SK-N-MC (cell line): Measurements from ENCODE around the gene SDF2.

Source experiments
- DNase-seq: peaks from one replicate; pipeline ENCODE4 v3.0.0-alpha.2; 2011; ENCODE audit warnings: low read depth, low spot score
- H3K27ac ChIP-seq: fragments of 200-600 bp; sonication (generic); 2 replicates; pipeline ENCODE4 v1.5.1; 2016; ENCODE audit warnings: mixed run types
- H3K36me3 ChIP-seq: fragments of 200-600 bp; sonication (generic); 2 replicates; pipeline ENCODE4 v1.6.1; 2017; ENCODE audit warnings: antibody characterized with exemption, low read length, mixed read lengths; ENCODE audit not compliant: insufficient read depth
- H3K4me3 ChIP-seq: fragments of 200-600 bp; sonication (generic); 2 replicates; pipeline ENCODE4 v1.5.1; 2016
- H3K9ac ChIP-seq: fragments of 200-600 bp; sonication (generic); 2 replicates; pipeline ENCODE4 v1.8.0; 2017; ENCODE audit warnings: mixed run types, mixed read lengths; ENCODE audit not compliant: insufficient read length
- H3K9me3 ChIP-seq: fragments of 200-600 bp; sonication (generic); 2 replicates; pipeline ENCODE4 v1.6.1; 2017; ENCODE audit warnings: low read depth, mild to moderate bottlenecking, antibody characterized with exemption, low read length, moderate library complexity, mixed read lengths
- EZH2 ChIP-seq: fragments of 200-600 bp; sonication (generic); IDR thresholded peaks from one replicate; pipeline ENCODE4 v1.6.1; 2017; ENCODE audit warnings: antibody characterized with exemption
- FOXP2 ChIP-seq: optimal IDR thresholded peaks from 2 replicates; pipeline ENCODE3; 2011; ENCODE audit warnings: mild to moderate bottlenecking, moderate library complexity; ENCODE audit not compliant: insufficient read depth; ENCODE audit errors: extremely low read length, control extremely low read depth
- POLR2AphosphoS5 ChIP-seq: IDR thresholded peaks from 2 replicates; pipeline ENCODE4 v1.6.1; 2012; ENCODE audit warnings: mild to moderate bottlenecking, low read depth, low read length, borderline replicate concordance

SDF2 gene

DNA sequence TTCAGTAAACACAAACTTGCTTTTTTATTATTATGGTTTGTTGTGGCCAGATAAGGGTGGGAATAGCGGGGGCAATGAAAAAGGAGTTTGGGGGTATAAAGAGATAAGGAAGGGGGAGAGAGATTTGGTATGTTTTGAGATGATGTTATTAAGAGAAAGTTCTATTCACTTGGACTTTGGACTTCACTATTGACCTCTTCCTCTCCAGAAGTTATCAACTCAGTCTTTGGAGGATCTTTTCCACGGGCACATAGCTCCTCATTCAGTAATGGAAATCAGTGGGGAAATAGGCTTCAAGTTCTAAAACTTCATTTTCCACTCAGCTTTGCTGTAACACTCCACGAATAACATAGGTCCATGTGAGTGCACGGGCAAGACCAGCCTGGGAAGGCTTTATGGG is 26.8 kb upstream of the SDF2 start:
- Histone ChIP-seq H3K9me3 (no peaks in the 10 kb centered on the region), H3K27ac (no peak overlapping the region), H3K4me3 (no peak overlapping the region), H3K9ac (no peak overlapping the region), H3K36me3 (peaks cover 85% of the 10 kb centered on the region)
- no peak for DNase-seq
- TF ChIP-seq EZH2: no peak
- TF ChIP-seq FOXP2: no peak
- TF ChIP-seq POLR2AphosphoS5: no peak

DNA sequence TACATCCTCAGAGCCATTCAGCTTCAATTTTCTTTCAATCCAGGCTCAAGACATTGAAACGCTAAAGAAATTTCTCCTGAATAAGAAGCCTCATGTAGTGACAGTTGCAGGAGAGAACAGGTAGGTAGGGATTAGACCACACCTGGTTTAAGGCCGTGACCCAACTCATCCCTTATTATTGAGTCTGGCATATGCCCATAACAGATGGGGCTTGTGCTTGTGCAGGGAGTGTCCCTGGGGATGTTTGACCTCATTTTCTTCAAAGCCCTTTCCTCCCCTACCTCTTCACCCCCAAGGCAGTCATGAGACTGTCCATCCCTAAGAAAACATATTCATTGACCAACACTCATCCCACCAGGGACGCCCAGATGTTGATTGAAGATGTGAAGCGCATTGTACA is 24.6 kb upstream of the SDF2 start:
- H3K4me3 ChIP-seq: no peak overlapping the region
- no peaks in the 10 kb centered on the region for H3K9me3 ChIP-seq
- DNase-seq: no peak
- TF ChIP-seq POLR2AphosphoS5: no peak
- TF ChIP-seq FOXP2: no peak
- no peak for TF ChIP-seq EZH2
- no peak overlapping the region for H3K27ac ChIP-seq
- H3K9ac ChIP-seq: no peak overlapping the region
- peaks cover 97% of the 10 kb centered on the region for H3K36me3 ChIP-seq

DNA sequence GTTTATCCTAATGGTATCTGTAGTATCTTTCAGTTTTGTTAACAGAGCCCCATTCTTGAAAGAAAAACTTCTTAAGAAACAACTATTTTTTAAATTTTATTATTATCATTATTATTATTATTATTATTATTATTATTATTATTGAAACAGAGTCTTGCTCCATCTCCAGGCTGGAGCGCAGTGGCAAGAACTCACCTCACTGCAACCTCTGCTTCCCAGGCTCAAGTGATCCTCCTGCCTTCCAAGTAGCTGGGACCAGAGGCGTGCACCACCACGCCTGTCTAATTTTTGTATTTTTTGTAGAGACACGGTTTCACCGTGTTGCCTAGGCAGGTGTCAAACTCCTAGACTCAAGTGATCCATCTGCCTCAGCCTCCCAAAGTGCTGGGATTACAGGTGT is 23.7 kb upstream of the SDF2 start:
- peaks cover 96% of the 10 kb centered on the region for H3K36me3 ChIP-seq
- TF ChIP-seq FOXP2: no peak
- no peak for TF ChIP-seq EZH2
- no peak for TF ChIP-seq POLR2AphosphoS5
- H3K4me3 ChIP-seq: no peak overlapping the region
- no peak for DNase-seq
- no peak overlapping the region for H3K9ac ChIP-seq
- no peak overlapping the region for H3K27ac ChIP-seq
- no peaks in the 10 kb centered on the region for H3K9me3 ChIP-seq

DNA sequence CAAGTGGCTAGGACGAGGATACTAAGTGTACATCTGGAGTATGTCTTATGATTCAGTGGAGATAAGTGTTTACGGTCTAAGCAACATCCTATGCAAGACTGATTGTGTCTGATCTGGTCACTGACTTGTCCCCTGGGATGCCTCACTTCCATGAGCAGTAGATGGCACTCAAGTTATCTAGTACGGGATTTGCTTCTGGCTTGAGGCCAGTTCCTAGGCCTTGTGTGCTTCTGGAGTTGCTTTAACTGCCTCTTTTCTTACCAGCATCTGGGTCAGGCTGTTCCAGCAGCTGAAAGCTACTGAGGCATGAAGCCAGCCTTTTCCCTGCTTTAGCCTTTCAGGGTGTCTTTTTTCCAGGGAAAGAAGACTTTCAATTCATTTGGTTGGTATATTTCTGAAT is 23.3 kb upstream of the SDF2 start:
- Histone ChIP-seq H3K36me3 (peaks cover 92% of the 10 kb centered on the region), H3K9ac (no peak overlapping the region), H3K27ac (no peak overlapping the region), H3K9me3 (no peaks in the 10 kb centered on the region), H3K4me3 (no peak overlapping the region)
- TF ChIP-seq FOXP2 (no peak), POLR2AphosphoS5 (no peak), EZH2 (no peak)
- no peak for DNase-seq

DNA sequence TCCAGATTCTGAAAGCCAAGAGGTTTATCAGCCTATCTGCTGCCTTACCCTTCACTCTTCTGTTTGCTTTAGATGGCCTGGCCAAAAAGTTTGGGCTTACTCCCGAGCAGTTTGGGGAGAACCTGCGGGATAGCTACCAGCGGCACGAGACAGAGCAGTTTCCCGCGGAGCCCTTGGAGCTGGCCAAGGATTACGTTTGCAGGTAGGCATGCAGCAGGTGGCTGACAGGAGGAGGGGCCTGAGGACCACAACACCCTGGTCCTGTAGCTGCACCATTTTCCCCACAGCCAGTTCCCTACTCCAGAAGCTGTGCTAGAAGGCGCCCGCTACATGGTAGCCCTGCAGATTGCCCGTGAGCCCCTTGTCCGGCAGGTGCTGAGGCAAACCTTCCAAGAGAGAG is 20.9 kb upstream of the SDF2 start:
- Histone ChIP-seq H3K36me3 (peaks cover 87% of the 10 kb centered on the region), H3K27ac (no peak overlapping the region), H3K4me3 (no peak overlapping the region), H3K9ac (no peak overlapping the region), H3K9me3 (no peaks in the 10 kb centered on the region)
- TF ChIP-seq POLR2AphosphoS5: no peak
- DNase-seq: no peak

DNA sequence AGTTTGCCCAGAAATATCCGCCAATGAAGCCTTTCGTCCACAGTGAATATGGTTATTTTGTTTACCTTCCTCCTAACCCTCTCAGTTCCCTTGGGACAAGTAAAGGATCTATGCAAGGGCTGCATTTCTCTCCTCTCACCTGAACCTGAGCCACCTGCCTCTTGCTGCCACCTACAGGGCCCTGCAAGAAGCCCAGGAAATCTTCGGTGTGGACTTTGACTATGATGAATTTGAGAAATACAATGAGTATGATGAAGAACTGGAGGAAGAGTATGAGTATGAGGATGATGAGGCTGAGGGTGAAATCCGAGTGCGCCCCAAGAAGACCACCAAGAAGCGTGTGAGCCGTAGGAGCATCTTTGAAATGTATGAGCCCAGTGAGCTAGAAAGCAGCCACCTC is 14.3 kb upstream of the SDF2 start:
- Histone ChIP-seq H3K36me3 (peaks cover 87% of the 10 kb centered on the region), H3K27ac (no peak overlapping the region), H3K9me3 (no peaks in the 10 kb centered on the region), H3K9ac (no peak overlapping the region), H3K4me3 (no peak overlapping the region)
- no peak for DNase-seq
- TF ChIP-seq EZH2: no peak
- TF ChIP-seq POLR2AphosphoS5: no peak
- TF ChIP-seq FOXP2: no peak

DNA sequence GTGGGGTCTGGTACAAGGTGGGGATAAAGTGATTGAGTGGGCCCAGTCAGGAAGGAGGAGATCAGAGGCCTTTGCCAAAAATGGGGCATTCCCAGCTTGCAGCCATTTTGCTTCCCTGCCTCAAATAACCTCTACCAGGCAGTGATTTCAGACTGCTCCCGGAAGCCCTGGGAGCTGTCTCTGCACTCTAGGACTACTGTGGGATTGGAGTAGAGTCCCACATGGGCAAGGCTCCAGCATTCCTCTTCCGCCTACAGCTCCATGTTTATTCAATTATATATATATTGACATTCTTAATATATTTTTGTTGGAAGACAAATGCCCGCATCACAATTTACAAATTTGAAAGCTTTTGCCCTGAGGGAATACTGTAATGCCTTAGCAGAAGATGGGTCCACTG is 13.8 kb upstream of the SDF2 start:
- no peak overlapping the region for H3K4me3 ChIP-seq
- H3K36me3 ChIP-seq: peaks cover 86% of the 10 kb centered on the region
- no peaks in the 10 kb centered on the region for H3K9me3 ChIP-seq
- DNase-seq: no peak
- no peak for TF ChIP-seq POLR2AphosphoS5
- no peak for TF ChIP-seq EZH2
- no peak for TF ChIP-seq FOXP2
- H3K27ac ChIP-seq: no peak overlapping the region
- no peak overlapping the region for H3K9ac ChIP-seq

DNA sequence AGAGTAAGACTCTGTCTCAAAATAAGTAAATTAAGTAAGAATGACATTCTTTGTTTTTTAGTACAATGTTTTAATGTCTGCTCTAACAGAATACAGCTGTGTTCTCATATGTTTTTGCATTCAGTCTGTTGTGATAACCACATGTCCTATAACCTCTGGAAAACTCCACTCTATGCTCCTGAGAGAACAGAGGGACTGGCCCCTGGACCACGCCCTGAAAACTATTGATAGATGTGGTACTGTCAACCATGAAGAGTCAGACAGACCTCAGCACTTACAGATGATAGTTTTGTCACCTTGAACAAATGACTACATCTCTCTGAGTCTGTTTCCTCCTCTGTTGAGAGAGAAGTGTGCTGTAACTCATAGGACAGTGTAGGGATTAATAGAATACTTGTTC is 8.2 kb upstream of the SDF2 start:
- no peak for DNase-seq
- Histone ChIP-seq H3K9me3 (no peaks in the 10 kb centered on the region), H3K4me3 (no peak overlapping the region), H3K27ac (no peak overlapping the region), H3K9ac (no peak overlapping the region), H3K36me3 (peaks cover 79% of the 10 kb centered on the region)
- TF ChIP-seq FOXP2 (no peak), POLR2AphosphoS5 (no peak), EZH2 (no peak)

DNA sequence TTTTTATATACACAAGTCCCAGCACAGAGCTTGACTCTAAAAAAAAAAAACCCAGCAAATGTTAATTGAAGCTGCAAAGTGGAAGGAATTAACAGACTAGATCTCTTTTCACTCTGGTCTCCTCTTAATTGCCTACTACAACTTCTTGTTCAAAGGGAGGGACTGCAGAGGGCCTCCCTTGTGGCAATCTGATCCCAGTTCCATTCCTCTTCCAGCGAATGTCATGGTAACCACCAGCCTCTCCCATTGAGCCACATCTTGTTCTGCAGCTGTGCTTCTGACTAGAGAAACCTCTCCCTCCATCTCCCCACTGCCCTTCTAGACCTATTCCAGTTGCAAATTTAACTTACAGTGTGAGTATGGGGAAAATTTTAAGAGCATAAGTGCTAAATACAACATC is 6.2 kb upstream of the SDF2 start:
- DNase-seq: no peak
- TF ChIP-seq POLR2AphosphoS5 (no peak), EZH2 (no peak), FOXP2 (no peak)
- Histone ChIP-seq H3K9me3 (no peaks in the 10 kb centered on the region), H3K9ac (no peak overlapping the region), H3K4me3 (no peak overlapping the region), H3K27ac (no peak overlapping the region; the same call in 1 of the 2 replicates), H3K36me3 (peaks cover 63% of the 10 kb centered on the region)
